Measurements from ENCODE around the gene CRIM1.

Gene CRIM1

GRCh38 chr2:36559221-36559942, 203.8 kb downstream of the CRIM1 start:
- no peak for DNase-seq

DNA sequence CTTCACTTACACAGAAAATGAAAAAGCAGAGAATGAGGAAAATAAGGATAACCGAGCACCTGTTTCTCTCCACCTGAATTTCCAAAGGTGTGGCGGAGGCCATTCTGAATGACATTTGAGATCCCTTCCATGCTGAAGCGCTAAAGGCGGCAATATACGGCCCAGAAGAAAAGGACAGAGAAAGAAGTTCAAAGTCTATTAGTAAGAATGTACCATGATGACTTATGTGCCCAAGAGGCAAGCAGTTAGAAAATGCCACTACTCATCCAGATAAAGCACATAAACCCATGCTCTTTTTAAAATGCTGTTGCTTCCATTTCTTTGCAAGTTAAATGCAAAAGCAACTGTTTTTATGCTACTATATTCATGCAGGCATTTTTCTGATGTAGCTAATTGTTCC, 205.1 kb downstream of the CRIM1 start:
- no peak for DNase-seq

DNA sequence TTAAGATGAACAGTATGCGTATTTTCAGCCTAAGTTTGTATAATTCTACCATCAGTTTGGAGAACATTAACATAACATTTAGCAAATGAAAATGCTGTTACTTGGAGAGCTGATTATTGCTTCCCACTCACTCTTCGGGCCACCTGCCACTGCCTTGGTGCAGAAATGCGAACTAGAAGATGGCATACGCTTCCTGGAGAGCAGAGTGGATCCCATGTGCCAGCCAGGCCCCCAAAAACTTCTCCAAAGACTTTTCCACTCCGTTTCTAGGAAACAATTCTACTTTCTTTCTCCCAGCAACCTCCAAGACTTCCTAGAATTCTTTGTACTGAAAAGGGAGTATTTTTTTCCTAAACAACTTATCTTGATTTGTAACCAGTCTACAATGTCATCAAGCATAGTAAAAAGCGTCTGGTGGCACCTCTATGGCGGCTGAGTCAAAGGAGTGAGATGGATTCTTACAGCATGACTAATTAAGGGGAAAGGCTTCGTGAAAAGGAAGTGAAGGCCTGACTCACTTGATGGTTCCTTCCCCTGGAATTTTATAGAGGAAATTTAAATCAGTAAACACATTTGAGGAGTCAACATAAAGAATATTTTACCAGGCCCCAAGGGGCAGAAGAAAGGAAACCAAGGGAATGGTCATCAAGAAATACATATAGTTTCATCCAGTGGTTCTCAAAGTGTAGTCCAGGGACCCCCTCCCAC, 205.8 kb downstream of the CRIM1 start:
- DNase-seq, result peak; percentile 95

DNA sequence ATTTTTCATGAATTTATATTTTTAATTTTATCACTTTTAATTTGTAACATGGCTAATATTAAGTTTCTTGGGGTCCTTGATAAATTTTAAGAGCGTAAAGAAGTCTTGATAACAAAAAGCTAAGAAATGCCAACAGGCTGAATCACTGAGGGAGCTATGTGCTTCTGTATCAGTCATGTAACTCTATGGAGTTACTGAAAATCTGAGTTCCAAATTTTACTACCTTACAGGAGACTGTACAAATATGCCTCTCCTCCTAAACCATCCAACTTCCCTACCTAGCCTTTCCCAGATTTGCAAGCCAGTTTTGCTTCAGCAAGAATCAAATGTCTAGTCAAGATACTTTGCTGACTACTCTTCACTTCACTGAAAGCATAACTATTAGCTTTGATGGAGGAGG, 206.7 kb downstream of the CRIM1 start:
- peak; percentile 73 for DNase-seq

DNA sequence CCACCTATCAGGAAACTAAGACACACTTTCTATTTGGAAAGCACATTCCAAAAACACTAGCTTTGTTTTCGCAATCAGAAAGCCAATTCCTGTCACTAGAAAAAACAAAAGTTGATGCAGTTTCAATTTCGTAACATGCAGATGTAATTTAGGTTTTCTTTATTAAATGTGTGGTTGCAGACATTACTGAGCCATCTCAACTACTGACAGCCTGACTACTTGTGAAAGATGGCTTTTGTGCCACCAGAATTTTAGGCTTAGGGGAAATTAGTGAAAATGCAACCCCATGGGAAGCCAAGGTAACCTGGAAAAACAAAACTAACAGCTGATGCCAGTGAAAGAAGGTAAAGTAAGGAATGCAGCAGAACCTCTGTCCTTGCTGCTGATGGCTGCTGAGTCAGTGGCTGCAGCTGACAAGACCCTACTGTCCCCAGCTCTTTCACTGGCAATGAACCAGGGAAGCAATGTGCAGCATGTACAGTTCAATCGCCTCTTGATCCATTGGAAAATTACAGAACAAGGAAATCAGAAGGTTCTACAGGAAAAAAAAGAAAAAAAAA, 207.5 kb downstream of the CRIM1 start:
- DNase-seq, result peak; percentile 51

DNA sequence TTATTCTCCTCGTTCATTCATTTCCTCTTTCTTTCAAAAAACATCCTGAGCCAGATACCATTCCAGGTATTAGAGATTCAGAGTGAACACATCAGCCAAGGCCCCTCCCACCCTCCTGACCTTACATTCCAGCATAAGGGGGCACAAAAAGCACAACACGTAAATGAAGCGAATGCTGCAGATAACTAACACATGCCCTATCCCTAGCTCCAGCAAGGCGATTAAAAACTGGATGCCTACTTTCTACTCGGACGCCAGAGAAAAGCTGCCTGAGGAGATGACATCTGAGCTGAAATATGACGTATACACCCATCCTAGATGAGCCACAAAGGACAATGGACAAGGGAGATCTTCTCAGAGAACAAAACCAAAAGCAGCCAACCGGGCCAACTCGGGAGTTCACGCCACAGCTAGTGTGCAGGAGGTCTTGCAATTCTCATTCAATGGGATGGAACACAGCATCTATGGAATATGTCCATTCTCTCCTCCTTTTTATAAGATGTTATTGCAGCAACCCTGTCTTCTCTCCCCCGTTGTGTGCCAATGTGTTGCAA, 208.9 kb downstream of the CRIM1 start:
- no peak for DNase-seq

DNA sequence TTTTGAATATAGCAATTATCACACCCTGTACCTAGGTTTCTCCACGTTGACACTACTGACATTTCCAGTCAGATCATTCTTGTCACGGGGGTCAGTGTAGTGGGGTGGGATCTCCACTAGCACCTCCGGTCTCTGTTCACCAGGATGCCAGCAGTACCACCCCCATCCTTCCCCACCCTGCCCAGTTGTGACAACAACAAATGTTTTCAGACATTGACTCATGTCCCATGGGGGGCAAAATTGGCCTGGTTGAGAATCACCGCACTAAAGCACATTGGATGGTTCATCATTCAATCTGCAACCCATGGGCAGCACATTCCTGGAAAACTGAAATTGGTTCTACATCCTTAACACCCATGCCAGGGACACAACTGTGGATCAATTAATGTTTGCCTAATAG, 210.1 kb downstream of the CRIM1 start:
- DNase-seq, result no peak

DNA sequence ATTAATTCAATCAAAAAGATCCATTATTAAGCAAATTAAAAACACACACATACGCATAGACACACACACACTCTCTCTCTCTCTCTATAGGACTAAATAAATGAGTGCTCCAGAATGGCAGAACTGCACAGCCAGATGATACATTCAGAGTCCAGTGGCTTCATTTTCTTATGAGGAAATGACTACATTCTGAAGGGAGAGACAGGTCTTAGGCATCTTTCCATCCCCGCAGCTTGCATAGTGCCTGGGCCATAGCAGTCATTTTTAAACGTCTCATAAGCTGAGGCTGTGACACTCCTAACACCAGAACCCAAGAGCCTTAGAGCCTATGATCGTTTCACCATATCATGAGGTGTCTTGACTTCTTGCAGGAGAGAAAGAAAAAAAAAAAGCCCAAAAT, 211.3 kb downstream of the CRIM1 start:
- no peak for DNase-seq

DNA sequence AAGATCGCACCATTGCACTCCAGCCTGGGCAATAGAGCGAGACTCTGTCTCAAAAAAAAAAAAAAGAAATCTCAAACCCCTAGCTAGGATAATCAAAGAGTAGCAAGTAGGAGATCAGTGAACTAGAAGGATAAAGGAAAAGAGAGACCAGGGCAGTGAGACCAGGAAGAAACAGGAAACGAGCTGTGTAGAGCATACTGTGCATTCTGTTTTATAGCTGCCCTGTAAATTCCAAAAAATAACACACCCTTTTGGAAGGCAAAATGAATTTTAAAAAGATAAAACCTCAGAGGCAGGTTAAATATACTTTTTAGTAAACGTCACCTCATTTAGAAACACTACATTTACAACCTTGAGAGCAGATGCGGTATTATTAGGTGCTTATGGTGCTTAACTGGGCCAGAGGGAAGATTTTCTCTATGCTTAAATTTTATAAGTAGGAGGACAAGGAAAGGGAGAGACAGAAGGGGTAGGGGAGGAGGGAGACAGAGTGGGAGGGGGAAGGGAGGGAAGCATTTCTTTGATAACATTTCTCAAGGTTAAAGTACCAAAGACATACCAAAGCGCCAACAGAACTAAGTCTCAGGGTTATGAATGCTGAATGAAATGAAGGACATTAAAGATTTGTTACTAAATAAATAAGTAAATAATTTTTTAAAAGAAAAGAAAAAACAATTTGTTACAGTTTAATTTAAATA, 212.3 kb downstream of the CRIM1 start:
- DNase-seq, result no peak

DNA sequence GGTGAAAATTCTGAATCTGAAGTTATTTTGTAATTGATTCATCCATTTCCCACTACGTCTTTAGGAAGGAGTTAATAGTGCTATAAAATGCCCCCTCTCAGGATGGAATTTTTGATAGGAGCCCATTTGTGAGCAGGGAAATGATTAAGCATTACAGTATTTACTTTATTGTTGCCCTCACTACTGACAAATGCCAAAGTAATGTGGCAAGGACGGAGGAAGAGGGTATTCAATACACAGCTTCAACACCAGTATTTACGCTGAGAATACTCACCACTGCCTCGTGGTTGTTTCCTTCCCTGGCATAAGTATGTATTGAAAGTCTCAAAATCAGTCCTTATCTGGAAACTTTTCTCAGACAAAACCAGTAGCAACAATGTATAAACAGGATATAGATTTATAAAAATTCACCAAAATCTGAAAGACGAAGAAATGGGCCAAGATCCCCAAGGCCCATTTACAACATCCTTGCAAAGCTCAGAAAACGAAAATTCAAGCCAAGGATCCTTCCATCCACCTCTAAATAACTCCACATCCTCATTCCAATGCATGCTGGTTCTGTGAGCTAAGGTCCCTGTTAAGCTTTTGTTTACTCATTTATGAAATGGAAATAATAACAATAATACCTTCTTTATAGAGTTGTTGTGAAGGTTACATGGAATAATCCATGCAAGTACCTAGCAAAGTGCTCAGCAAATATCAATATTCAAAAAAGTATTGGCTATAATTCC, 213.1 kb downstream of the CRIM1 start:
- peak; percentile 44 for DNase-seq

GRCh38 chr2:36569267-36569856, 213.8 kb downstream of the CRIM1 start:
- no peak for DNase-seq

DNA sequence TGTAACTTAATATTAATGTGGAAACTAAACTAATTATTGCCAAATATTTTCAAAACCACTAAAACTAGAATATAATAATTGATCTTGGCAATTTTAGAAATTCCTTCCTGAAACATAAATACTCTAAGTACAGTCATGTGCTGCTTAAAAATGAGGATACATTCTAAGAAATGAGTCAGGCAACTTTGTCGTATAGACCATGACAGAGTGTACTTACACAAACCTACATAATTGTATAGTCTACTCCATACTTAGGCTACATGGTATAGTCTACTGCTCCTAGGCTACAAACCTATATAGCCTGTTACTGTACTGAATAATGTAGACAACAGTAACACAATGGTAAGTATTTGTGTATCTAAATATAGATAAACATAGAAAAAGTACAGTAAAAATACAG, 214.8 kb downstream of the CRIM1 start:
- peak; percentile 57 for DNase-seq

- no peak for DNase-seq
Observed at GRCh38 chr2:36572054-36572718, 216.6 kb downstream of the CRIM1 start.

- DNase-seq, result no peak
Observed at GRCh38 chr2:36572719-36573059, 217.1 kb downstream of the CRIM1 start.

- DNase-seq, result no peak
Observed at GRCh38 chr2:36573165-36573564, 217.6 kb downstream of the CRIM1 start.

DNA sequence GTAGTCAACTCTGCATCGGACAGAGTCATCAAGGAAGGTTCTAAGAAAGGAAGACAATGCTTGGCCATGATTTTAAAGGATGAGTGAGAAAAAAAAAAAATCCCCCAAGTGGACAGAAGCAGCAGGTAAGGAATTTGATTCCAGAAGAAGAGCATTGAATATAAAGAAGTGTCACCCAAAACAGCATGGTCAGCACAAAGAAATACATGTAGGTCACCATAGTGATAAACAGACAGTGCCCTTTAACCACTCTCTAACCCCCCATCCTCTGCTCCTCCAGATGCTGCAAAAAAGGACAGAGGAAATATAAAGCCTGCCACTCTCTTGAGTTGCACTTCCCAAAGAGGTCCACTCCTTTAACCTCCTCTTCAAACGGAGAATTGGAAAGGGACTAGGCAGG, 219.0 kb downstream of the CRIM1 start:
- DNase-seq, result no peak

GRCh38 chr2:36577884-36578283, 222.3 kb downstream of the CRIM1 start:
- DNase-seq, result no peak

- no peak for DNase-seq
Observed at GRCh38 chr2:36578343-36579296, 223.0 kb downstream of the CRIM1 start.

- DNase-seq, result no peak
Observed at GRCh38 chr2:36579297-36579664, 223.7 kb downstream of the CRIM1 start.

DNA sequence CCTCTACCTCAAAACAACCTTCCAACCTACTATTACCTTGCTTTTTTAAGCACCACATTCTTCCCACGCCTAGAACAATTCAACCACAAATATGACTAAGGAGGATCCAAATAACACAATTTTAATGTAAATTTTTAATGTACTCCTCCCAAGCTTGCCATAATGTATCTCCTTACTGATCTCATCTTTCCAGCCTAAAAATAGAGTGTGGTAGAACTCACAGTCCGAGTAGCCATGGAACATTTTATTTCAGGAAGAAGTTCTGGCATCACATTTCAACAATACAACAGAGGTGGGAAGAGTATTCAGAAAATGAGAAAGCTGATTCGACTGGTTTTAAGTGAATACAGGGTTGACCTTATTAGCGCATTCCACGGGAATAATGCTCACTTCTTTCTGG, 227.0 kb downstream of the CRIM1 start:
- DNase-seq, result no peak

GRCh38 chr2:36582951-36583350, 227.4 kb downstream of the CRIM1 start:
- DNase-seq, result no peak
